ACHN (cell line): Measurements from ENCODE around the gene ZMPSTE24.

Source experiments
- DNase-seq: peaks from one replicate; pipeline ENCODE4 v3.0.0-alpha.2; 2015
- in situ Hi-C: cut with HindIII; loops from 2 replicates; pipeline ENCODE4 v1.10.0; 2017; ENCODE audit warnings: low sequenced_read_pairs, low pct_ligation_motif_present, low pct_unique_long_range_greater_than_20kb

The ZMPSTE24 gene

GRCh38 chr1:40300651-40301050 lies 42.6 kb downstream of the ZMPSTE24 start:
- in situ Hi-C loops, result no loop called here

GRCh38 chr1:40301066-40301465 lies 43.0 kb downstream of the ZMPSTE24 start:
- no peak for DNase-seq
- in situ Hi-C loops, result no loop called here

More at GRCh38 chr1:40300651-40301050, 42.6 kb downstream of the ZMPSTE24 start:
- DNase-seq, result no peak

- in situ Hi-C loops, result no loop called here
- DNase-seq, result no peak
Observed at GRCh38 chr1:40301541-40302299, 43.7 kb downstream of the ZMPSTE24 start.

GRCh38 chr1:40302475-40302874 lies 44.4 kb downstream of the ZMPSTE24 start:
- in situ Hi-C loops, result no loop called here
- no peak for DNase-seq

- in situ Hi-C loops, result no loop called here
- DNase-seq, result no peak
Observed at GRCh38 chr1:40303051-40303771, 45.2 kb downstream of the ZMPSTE24 start.

- in situ Hi-C loops, result no loop called here
- DNase-seq, result no peak
Observed at GRCh38 chr1:40303790-40304189, 45.8 kb downstream of the ZMPSTE24 start.

- peak; percentile 4 for DNase-seq
- in situ Hi-C loops, result no loop called here
Observed at GRCh38 chr1:40305451-40305850, 47.4 kb downstream of the ZMPSTE24 start.

- in situ Hi-C loops, result no loop called here
Observed at GRCh38 chr1:40305871-40306270, 47.8 kb downstream of the ZMPSTE24 start.

GRCh38 chr1:40306296-40306695 lies 48.3 kb downstream of the ZMPSTE24 start:
- in situ Hi-C loops, result no loop called here
- no peak for DNase-seq

More at GRCh38 chr1:40305871-40306270, 47.8 kb downstream of the ZMPSTE24 start:
- no peak for DNase-seq

- no peak for DNase-seq
- in situ Hi-C loops, result no loop called here
Observed at GRCh38 chr1:40307186-40307585, 49.1 kb downstream of the ZMPSTE24 start.

GRCh38 chr1:40308036-40308727 lies 50.1 kb downstream of the ZMPSTE24 start:
- in situ Hi-C loops, result no loop called here
- DNase-seq, result no peak

GRCh38 chr1:40309374-40310128 lies 51.5 kb downstream of the ZMPSTE24 start:
- in situ Hi-C loops, result no loop called here
- no peak for DNase-seq

GRCh38 chr1:40310129-40310461 lies 52.1 kb downstream of the ZMPSTE24 start:
- in situ Hi-C loops, result no loop called here
- DNase-seq, result no peak

GRCh38 chr1:40310983-40311642 lies 53.1 kb downstream of the ZMPSTE24 start:
- no peak for DNase-seq
- in situ Hi-C loops, result no loop called here

- no peak for DNase-seq
- in situ Hi-C loops, result no loop called here
Observed at GRCh38 chr1:40311692-40312091, 53.7 kb downstream of the ZMPSTE24 start.

GRCh38 chr1:40312238-40313205 lies 54.5 kb downstream of the ZMPSTE24 start:
- no peak for DNase-seq
- in situ Hi-C loops, result no loop called here

GRCh38 chr1:40313329-40313957 lies 55.4 kb downstream of the ZMPSTE24 start:
- DNase-seq, result no peak
- in situ Hi-C loops, result no loop called here
